ENCODE measurements around the gene SPDYE3.

SPDYE3 gene

DNA sequence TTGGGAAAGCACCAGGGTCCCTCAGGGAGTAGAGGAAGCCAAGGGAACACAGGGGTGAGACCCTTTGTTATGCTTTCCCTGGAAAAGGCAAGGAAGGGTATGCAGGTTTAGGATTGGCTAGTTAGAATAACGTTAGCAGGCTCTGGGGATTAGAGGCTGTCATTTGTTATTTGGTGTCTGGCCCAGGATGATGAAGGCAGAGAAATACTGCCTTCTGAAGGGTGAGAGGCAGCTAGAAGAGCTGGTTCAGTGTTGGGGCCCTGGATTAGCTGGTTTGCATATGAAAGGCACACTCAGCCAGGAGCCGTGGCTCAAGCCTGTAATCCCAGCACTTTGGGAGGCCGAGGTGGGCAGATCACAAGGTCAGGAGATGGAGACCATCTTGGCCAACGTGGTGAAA, 62.8 kb downstream of the SPDYE3 start:
- no peaks in the 10 kb centered on the region for H3K4me1 ChIP-seq (ENCODE audit: insufficient read depth, poor library complexity, severe bottlenecking)
- no peak overlapping the region for H3K4me3 ChIP-seq (ENCODE audit: severe bottlenecking)
- ATAC-seq (ENCODE audit: low read depth) = no peak
- DNase-seq (ENCODE audit: low spot score) = no peak
- H3K9me3 ChIP-seq (ENCODE audit: severe bottlenecking) = no peaks in the 10 kb centered on the region
- TF ChIP-seq, protein P1, sequence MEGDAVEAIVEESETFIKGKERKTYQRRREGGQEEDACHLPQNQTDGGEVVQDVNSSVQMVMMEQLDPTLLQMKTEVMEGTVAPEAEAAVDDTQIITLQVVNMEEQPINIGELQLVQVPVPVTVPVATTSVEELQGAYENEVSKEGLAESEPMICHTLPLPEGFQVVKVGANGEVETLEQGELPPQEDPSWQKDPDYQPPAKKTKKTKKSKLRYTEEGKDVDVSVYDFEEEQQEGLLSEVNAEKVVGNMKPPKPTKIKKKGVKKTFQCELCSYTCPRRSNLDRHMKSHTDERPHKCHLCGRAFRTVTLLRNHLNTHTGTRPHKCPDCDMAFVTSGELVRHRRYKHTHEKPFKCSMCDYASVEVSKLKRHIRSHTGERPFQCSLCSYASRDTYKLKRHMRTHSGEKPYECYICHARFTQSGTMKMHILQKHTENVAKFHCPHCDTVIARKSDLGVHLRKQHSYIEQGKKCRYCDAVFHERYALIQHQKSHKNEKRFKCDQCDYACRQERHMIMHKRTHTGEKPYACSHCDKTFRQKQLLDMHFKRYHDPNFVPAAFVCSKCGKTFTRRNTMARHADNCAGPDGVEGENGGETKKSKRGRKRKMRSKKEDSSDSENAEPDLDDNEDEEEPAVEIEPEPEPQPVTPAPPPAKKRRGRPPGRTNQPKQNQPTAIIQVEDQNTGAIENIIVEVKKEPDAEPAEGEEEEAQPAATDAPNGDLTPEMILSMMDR (IDR thresholded peaks at IDR 0.05; ENCODE audit: poor library complexity, severe bottlenecking) = no peak
- H3K27ac ChIP-seq (ENCODE audit: poor library complexity, severe bottlenecking) = no peak overlapping the region
- H3K27me3 ChIP-seq (ENCODE audit: insufficient read depth, poor library complexity, severe bottlenecking) = no peaks in the 10 kb centered on the region
- no peaks in the 10 kb centered on the region for H3K36me3 ChIP-seq (ENCODE audit: low read depth)

DNA sequence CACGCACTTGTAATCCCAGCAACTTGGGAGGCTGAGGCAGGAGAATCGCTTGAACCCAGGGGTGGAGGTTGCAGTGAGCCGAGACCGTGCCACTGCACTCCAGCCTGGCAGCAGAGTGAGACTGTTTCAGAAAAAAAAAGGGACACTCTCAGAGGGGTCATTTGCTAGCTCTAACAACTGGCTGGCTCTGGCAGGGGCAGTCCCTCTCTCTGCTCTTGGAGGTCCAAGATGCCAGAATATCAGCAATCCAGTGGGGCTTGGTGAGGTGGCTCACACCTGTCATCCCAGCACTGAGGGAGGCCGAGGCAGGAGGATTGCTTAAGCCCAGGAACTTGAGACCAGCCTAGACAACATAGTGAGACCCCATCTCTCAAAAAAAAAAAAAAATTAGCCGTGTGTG, 63.2 kb downstream of the SPDYE3 start:
- Histone ChIP-seq H3K27me3 (ENCODE audit: insufficient read depth, poor library complexity, severe bottlenecking) (no peaks in the 10 kb centered on the region), H3K9me3 (ENCODE audit: severe bottlenecking) (no peaks in the 10 kb centered on the region), H3K4me1 (ENCODE audit: insufficient read depth, poor library complexity, severe bottlenecking) (no peaks in the 10 kb centered on the region), H3K36me3 (ENCODE audit: low read depth) (no peaks in the 10 kb centered on the region), H3K27ac (ENCODE audit: poor library complexity, severe bottlenecking) (no peak overlapping the region), H3K4me3 (ENCODE audit: severe bottlenecking) (no peak overlapping the region)
- ATAC-seq (ENCODE audit: low read depth) (no peak), DNase-seq (ENCODE audit: low spot score) (no peak)
- TF ChIP-seq, protein P1 (IDR thresholded peaks at IDR 0.05; ENCODE audit: poor library complexity, severe bottlenecking) = no peak

GRCh38 chr7:100371561-100372171, 64.2 kb downstream of the SPDYE3 start:
- Histone ChIP-seq H3K27ac (ENCODE audit: poor library complexity, severe bottlenecking) (no peak overlapping the region), H3K4me1 (ENCODE audit: insufficient read depth, poor library complexity, severe bottlenecking) (no peaks in the 10 kb centered on the region), H3K36me3 (ENCODE audit: low read depth) (no peaks in the 10 kb centered on the region), H3K27me3 (ENCODE audit: insufficient read depth, poor library complexity, severe bottlenecking) (no peaks in the 10 kb centered on the region), H3K4me3 (ENCODE audit: severe bottlenecking) (no peak overlapping the region), H3K9me3 (ENCODE audit: severe bottlenecking) (no peaks in the 10 kb centered on the region)
- TF ChIP-seq, protein P1 (IDR thresholded peaks at IDR 0.05; ENCODE audit: poor library complexity, severe bottlenecking) = no peak
- DNase-seq (ENCODE audit: low spot score) = no peak
- no peak for ATAC-seq (ENCODE audit: low read depth)
